Mononuclear cell (primary cell): Measurements from ENCODE around the gene EGFR. TPM values are rescaled to one million over a fixed set of nuclear protein-coding genes. Genes with fewer than 3 reads are reported as not detected.

Source experiments
- H3K27me3 ChIP-seq: 2 replicates; pipeline ENCODE4 v1.6.0; 2011; ENCODE audit warnings: low read length, control low read depth; ENCODE audit not compliant: insufficient read depth
- H3K4me1 ChIP-seq: 2 replicates; pipeline ENCODE4 v1.5.1; 2011; ENCODE audit warnings: mild to moderate bottlenecking, low read length, control low read depth; ENCODE audit not compliant: insufficient read depth
- H3K4me3 ChIP-seq: 2 replicates; pipeline ENCODE4 v1.5.1; 2011; ENCODE audit warnings: mild to moderate bottlenecking, low read length, moderate library complexity
- H3K9me3 ChIP-seq: 2 replicates; pipeline ENCODE4 v1.5.1; 2011; ENCODE audit warnings: low read depth, mild to moderate bottlenecking, control low read depth, low read length
- total RNA-seq: library from RNA; depleted of rRNA; stranded (reverse); fragments of >200 nt; gene quantifications from one replicate; pipeline ENCODE4 v1.2.3, GENCODE V29; 2012

Gene EGFR
- total RNA-seq, 1 donor, result 0.10 TPM

- Histone ChIP-seq H3K4me1 (no peaks in the 10 kb centered on the region), H3K4me3 (no peak overlapping the region), H3K27me3 (no peaks in the 10 kb centered on the region), H3K9me3 (no peaks in the 10 kb centered on the region)
Observed at GRCh38 chr7:55101359-55101758, 82.5 kb downstream of the EGFR start.

- Histone ChIP-seq H3K4me1 (no peaks in the 10 kb centered on the region), H3K27me3 (no peaks in the 10 kb centered on the region), H3K4me3 (no peak overlapping the region), H3K9me3 (no peaks in the 10 kb centered on the region)
Observed at GRCh38 chr7:55104123-55104522, 85.3 kb downstream of the EGFR start.

DNA sequence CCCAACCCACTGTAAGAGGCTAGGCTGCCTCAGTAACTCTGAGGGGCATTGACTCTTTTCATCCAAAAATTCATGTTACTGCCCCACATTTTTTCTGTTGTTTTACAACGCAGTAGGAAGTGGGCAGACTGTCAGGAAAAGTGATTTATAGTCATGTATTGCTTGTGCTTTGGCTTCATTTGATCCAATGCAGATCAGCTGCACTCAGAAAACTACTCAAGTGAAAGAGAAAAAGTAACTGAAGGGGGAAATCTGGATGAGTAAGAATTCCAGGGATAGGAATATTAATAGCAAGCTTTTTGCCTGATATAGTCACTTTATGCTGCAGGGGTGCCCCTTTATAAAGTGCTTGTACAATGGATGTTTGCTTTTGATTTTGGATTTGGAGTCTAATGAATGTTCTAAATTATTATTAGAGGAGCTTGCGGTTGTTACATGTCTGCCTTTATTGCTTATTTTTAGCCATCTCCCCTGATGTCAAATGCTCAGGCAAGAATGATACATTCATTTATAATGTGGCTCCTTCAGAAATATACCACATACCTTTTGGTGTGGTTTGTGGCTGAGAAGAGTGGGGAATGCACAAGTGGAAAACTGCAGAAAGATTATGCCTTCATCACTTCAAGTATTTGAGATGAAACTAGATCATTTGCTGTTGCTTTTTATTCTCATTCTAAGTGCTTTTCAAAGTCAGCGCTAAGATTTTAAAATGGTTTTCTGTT, 86.1 kb downstream of the EGFR start:
- Histone ChIP-seq H3K4me1 (no peaks in the 10 kb centered on the region), H3K4me3 (no peak overlapping the region), H3K9me3 (no peaks in the 10 kb centered on the region), H3K27me3 (no peaks in the 10 kb centered on the region)

GRCh38 chr7:55105952-55106351, 87.1 kb downstream of the EGFR start:
- Histone ChIP-seq H3K4me3 (no peak overlapping the region), H3K4me1 (no peaks in the 10 kb centered on the region), H3K9me3 (no peaks in the 10 kb centered on the region), H3K27me3 (no peaks in the 10 kb centered on the region)

GRCh38 chr7:55107946-55108345, 89.1 kb downstream of the EGFR start:
- Histone ChIP-seq H3K27me3 (no peaks in the 10 kb centered on the region), H3K4me3 (no peak overlapping the region), H3K4me1 (no peaks in the 10 kb centered on the region), H3K9me3 (no peaks in the 10 kb centered on the region)

GRCh38 chr7:55108401-55108800, 89.6 kb downstream of the EGFR start:
- no peaks in the 10 kb centered on the region for H3K4me1 ChIP-seq
- H3K4me3 ChIP-seq, result no peak overlapping the region
- no peaks in the 10 kb centered on the region for H3K27me3 ChIP-seq
- H3K9me3 ChIP-seq, result no peaks in the 10 kb centered on the region

- H3K4me1 ChIP-seq, result no peaks in the 10 kb centered on the region
- H3K9me3 ChIP-seq, result no peaks in the 10 kb centered on the region
- H3K4me3 ChIP-seq, result no peak overlapping the region
- H3K27me3 ChIP-seq, result no peaks in the 10 kb centered on the region
Observed at GRCh38 chr7:55108818-55109217, 90.0 kb downstream of the EGFR start.

DNA sequence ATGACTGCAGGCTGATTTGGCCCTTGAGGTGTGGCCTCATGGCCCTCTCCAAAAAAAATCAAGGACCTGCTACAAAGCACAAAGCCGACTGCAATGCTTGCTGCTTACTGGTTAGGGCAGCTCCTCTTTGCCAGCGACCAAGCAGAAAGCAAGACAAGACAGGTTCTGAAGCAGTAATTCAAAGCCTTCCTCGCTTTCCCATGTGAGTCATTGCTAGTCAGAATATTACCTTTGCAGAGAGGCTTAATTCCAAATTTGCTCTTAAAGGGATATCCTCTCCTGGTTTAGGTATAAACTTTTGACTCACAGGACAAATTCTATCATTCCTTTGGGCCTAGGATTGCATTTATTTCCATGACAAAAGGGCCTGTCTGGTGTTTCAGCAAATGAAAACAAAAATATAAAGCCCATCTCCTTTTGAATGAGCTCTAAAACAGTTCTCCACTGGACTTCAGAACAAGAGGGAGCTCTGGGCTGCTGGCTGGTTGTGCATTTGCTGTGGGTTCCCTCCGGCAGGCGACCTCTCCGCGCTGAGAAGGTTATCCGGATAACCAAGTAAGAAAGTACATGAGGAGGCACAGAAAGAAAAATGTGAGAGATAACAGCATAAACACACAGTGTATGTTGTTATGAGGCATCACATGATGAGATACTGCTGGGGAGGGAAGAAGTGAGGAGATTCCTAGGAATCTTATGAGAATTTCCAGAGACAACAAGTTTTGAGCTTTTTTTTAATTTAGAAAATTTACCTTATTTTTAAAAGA, 90.8 kb downstream of the EGFR start:
- no peak overlapping the region for H3K4me3 ChIP-seq
- no peaks in the 10 kb centered on the region for H3K9me3 ChIP-seq
- H3K4me1 ChIP-seq, result no peaks in the 10 kb centered on the region
- H3K27me3 ChIP-seq, result no peaks in the 10 kb centered on the region

GRCh38 chr7:55110282-55110992, 91.6 kb downstream of the EGFR start:
- H3K4me1 ChIP-seq, result no peaks in the 10 kb centered on the region
- no peaks in the 10 kb centered on the region for H3K27me3 ChIP-seq
- no peaks in the 10 kb centered on the region for H3K9me3 ChIP-seq
- no peak overlapping the region for H3K4me3 ChIP-seq

DNA sequence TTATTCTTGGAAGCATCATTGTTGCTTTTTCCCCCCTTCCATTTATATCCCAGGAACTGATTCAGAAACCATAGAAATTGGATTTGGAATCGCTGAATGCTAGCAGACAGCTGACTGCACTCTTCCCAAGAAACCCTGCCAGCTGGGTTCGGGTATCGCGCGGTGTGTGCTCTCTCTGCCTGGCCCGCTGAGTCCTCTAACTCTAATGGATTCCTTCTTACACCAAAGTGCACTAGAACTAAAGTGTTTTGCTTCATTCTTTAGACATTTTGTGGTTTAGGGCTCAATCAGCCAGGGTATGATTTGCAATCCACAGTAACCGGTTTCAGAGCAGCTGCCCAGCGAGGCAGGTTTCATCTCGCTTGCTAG, 92.2 kb downstream of the EGFR start:
- H3K4me1 ChIP-seq, result no peaks in the 10 kb centered on the region
- H3K27me3 ChIP-seq, result no peaks in the 10 kb centered on the region

DNA sequence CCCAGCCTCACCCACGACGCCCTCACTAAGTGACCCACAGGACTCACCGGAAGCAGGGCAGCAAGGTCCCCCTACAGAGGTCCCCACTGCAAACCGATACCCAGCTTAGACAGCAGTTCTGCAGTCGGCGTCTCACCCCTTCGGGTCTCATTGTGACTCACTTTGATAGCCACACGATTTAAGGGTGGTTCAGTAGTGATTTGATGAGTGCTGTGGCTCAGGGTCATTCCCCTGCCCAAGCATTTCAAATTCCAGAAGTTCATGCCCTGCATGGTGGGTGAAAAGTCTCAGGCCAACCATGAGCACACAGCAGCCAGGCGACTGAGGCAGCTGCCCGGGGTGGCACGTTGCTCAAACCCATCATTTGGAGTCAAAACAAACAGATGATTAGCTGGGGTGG, 93.2 kb downstream of the EGFR start:
- Histone ChIP-seq H3K4me3 (no peak overlapping the region), H3K9me3 (no peaks in the 10 kb centered on the region), H3K4me1 (no peaks in the 10 kb centered on the region), H3K27me3 (no peaks in the 10 kb centered on the region)

More for the DNA sequence above, 92.2 kb downstream of the EGFR start:
- Histone ChIP-seq H3K9me3 (no peaks in the 10 kb centered on the region), H3K4me3 (no peak overlapping the region)

DNA sequence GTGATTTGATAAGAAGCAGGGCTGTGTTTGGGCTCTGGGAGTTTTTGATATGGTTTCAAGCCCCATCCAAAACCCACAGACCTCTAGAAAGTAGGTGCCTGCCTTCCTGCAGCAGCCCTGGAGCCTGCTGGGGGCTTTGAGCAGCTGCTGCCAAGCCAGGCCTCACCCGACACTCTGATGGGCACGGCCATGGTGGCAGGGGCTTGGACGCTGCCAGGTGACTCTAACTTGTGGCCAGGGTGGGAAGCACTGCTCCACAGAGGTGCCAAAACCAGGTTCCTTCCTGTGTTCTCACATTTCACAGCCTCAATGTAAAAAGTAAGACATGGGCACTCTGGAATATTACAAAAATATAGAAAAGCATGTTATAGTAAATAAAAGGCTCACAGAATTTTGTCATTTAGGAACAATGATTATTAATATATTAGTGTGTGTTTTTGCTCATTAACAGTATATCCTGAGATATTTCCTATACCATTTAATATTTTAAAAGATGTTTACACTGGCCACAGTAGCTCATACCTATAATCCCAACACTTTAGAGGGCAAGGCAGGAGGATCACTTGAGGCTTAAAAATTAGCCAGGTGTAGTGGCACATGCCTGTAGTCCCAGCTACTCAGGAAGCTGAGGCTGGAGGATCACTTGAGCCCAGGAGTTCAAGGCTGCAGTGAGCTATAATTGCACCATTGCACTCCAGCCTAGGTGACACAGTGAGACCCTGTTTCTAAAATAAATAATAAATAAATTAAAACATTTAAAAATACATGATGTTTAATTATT, 95.1 kb downstream of the EGFR start:
- no peaks in the 10 kb centered on the region for H3K27me3 ChIP-seq
- H3K4me1 ChIP-seq, result no peaks in the 10 kb centered on the region
- H3K9me3 ChIP-seq, result no peaks in the 10 kb centered on the region
- no peak overlapping the region for H3K4me3 ChIP-seq

GRCh38 chr7:55117286-55117685, 98.5 kb downstream of the EGFR start:
- Histone ChIP-seq H3K4me1 (no peaks in the 10 kb centered on the region), H3K27me3 (no peaks in the 10 kb centered on the region), H3K4me3 (no peak overlapping the region), H3K9me3 (no peaks in the 10 kb centered on the region)

DNA sequence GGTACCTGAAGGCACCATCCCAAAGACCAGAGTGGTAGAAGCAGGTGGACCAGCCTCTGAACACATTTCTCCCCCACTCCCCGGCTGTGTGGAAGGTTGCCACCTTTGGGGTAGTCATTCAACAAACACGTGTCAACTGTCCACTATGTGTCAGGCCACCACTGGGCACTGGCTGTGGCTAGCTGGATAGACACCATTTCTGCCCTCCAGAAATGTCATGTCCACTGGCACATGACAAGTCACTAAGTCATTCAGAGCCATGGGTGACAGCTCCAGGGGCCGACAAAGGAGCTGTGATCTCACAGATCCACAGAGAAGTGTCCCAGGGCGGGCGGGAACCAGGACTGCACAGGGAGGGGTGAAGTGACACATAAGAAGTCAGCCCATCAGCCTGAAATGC, 99.6 kb downstream of the EGFR start:
- no peaks in the 10 kb centered on the region for H3K9me3 ChIP-seq
- H3K4me3 ChIP-seq, result no peak overlapping the region
- no peaks in the 10 kb centered on the region for H3K27me3 ChIP-seq
- no peaks in the 10 kb centered on the region for H3K4me1 ChIP-seq

GRCh38 chr7:55119571-55119970, 100.8 kb downstream of the EGFR start:
- H3K4me1 ChIP-seq, result no peaks in the 10 kb centered on the region
- H3K9me3 ChIP-seq, result no peaks in the 10 kb centered on the region
- H3K27me3 ChIP-seq, result no peaks in the 10 kb centered on the region
- H3K4me3 ChIP-seq, result no peak overlapping the region
